A673 (cell line): ENCODE results near the gene TOPBP1.
"Not testable (repeated sequence)": the region's sequence is repeated elsewhere in the genome, so short reads cannot be mapped to it uniquely, and the experiment has no call there.

Experiments used
- CTCF ChIP-seq: fragments of 300-800, 200-600 bp; sonication (generic); conservative IDR thresholded peaks from 2 replicates; pipeline ENCODE4 v1.5.1; 2017; ENCODE audit warnings: low read depth, mild to moderate bottlenecking, antibody characterized with exemption, low read length, moderate library complexity, mixed read lengths
- EZH2 ChIP-seq: fragments of 200-600 bp; sonication (generic); IDR thresholded peaks from 2 replicates; pipeline ENCODE4 v1.6.1; 2017; ENCODE audit warnings: borderline replicate concordance, low read depth, mild to moderate bottlenecking, mixed read lengths, antibody characterized with exemption, low read length; ENCODE audit not compliant: poor library complexity, severe bottlenecking

GRCh38 chr3:133677993-133678392 is 16.3 kb upstream of the TOPBP1 start:
- not testable (repeated sequence) for TF ChIP-seq CTCF, EZH2
